WTC11 (cell line): ENCODE measurements around the gene FBXO4.

Experiments used
- E2F5 ChIP-seq: sonication (generic); formaldehyde crosslinking; IDR thresholded peaks from 2 replicates; pipeline ENCODE4 v1.8.1; 2022; ENCODE audit warnings: mild to moderate bottlenecking, moderate library complexity, missing genetic modification reagents
- MXD4 ChIP-seq: fragments of 250-450 bp; sonication (Bioruptor Pico); IDR thresholded peaks from 2 replicates; pipeline ENCODE4 v1.8.0; 2021; ENCODE audit warnings: mild to moderate bottlenecking, moderate library complexity, borderline replicate concordance
- NFE2L1 ChIP-seq: sonication (generic); formaldehyde crosslinking; IDR thresholded peaks from 2 replicates; pipeline ENCODE4 v1.8.1; 2023; ENCODE audit warnings: missing genetic modification reagents
- TEAD1 ChIP-seq: sonication (generic); formaldehyde crosslinking; IDR thresholded peaks from 2 replicates; pipeline ENCODE4 v1.8.0; 2022; ENCODE audit warnings: mild to moderate bottlenecking, missing genetic modification reagents
- ZNF121 ChIP-seq: sonication (generic); formaldehyde crosslinking; IDR thresholded peaks from 2 replicates; pipeline ENCODE4 v1.8.0; 2023; ENCODE audit warnings: missing genetic modification reagents
- TF ChIP-seq, protein P1 (sequence below): fragments of 200-600 bp; IDR thresholded peaks from 2 replicates; pipeline ENCODE4 v1.8.0; 2022; ENCODE audit warnings: antibody characterized with exemption
- TF ChIP-seq, protein P2 (sequence below): sonication (generic); formaldehyde crosslinking; IDR thresholded peaks from 2 replicates; pipeline ENCODE4 v1.8.1; 2023; ENCODE audit warnings: mild to moderate bottlenecking, moderate library complexity, missing genetic modification reagents
- TF ChIP-seq, protein P3 (sequence below): sonication (generic); formaldehyde crosslinking; IDR thresholded peaks from 2 replicates; pipeline ENCODE4 v1.8.1; 2023; ENCODE audit warnings: mild to moderate bottlenecking, missing genetic modification reagents, moderate library complexity

GRCh38 chr5:41878173-41878572 lies 46.9 kb upstream of the FBXO4 start:
- TF ChIP-seq ZNF121 (CRISPR knock-in tag) (no peak), TEAD1 (no peak), E2F5 (no peak), MXD4 (CRISPR knock-in tag) (no peak), NFE2L1 (CRISPR knock-in tag) (no peak)
- TF ChIP-seq, protein P1, sequence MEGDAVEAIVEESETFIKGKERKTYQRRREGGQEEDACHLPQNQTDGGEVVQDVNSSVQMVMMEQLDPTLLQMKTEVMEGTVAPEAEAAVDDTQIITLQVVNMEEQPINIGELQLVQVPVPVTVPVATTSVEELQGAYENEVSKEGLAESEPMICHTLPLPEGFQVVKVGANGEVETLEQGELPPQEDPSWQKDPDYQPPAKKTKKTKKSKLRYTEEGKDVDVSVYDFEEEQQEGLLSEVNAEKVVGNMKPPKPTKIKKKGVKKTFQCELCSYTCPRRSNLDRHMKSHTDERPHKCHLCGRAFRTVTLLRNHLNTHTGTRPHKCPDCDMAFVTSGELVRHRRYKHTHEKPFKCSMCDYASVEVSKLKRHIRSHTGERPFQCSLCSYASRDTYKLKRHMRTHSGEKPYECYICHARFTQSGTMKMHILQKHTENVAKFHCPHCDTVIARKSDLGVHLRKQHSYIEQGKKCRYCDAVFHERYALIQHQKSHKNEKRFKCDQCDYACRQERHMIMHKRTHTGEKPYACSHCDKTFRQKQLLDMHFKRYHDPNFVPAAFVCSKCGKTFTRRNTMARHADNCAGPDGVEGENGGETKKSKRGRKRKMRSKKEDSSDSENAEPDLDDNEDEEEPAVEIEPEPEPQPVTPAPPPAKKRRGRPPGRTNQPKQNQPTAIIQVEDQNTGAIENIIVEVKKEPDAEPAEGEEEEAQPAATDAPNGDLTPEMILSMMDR, result no peak
- TF ChIP-seq, protein P2, sequence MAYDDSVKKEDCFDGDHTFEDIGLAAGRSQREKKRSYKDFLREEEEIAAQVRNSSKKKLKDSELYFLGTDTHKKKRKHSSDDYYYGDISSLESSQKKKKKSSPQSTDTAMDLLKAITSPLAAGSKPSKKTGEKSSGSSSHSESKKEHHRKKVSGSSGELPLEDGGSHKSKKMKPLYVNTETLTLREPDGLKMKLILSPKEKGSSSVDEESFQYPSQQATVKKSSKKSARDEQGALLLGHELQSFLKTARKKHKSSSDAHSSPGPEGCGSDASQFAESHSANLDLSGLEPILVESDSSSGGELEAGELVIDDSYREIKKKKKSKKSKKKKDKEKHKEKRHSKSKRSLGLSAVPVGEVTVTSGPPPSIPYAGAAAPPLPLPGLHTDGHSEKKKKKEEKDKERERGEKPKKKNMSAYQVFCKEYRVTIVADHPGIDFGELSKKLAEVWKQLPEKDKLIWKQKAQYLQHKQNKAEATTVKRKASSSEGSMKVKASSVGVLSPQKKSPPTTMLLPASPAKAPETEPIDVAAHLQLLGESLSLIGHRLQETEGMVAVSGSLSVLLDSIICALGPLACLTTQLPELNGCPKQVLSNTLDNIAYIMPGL, result no peak
- TF ChIP-seq, protein P3, sequence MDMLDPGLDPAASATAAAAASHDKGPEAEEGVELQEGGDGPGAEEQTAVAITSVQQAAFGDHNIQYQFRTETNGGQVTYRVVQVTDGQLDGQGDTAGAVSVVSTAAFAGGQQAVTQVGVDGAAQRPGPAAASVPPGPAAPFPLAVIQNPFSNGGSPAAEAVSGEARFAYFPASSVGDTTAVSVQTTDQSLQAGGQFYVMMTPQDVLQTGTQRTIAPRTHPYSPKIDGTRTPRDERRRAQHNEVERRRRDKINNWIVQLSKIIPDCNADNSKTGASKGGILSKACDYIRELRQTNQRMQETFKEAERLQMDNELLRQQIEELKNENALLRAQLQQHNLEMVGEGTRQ (CRISPR knock-in tag), result no peak
